ENCODE results near the gene LGALSL.

The LGALSL gene

DNA sequence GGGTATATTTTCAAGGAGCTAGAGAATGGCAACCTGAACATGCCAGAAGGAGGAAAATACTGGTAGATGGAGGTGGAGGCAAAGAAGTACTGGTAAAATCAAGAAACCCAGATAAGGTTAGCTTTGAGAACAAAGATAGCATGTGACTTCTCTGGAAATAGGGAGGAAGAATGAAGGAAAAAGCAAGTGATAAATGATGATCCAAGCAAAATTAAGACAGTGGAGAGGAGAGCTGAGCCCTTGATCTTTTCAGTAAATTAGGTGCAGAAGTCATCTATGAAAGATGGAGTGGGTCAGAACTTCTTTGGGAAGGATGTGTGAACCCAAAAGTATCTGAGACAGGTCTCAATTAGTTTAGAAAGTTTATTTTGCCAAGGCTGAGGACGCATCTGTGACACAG lies 44.5 kb downstream of the LGALSL start:
- DNase-seq (ENCODE audit: low spot score) = no peak

DNA sequence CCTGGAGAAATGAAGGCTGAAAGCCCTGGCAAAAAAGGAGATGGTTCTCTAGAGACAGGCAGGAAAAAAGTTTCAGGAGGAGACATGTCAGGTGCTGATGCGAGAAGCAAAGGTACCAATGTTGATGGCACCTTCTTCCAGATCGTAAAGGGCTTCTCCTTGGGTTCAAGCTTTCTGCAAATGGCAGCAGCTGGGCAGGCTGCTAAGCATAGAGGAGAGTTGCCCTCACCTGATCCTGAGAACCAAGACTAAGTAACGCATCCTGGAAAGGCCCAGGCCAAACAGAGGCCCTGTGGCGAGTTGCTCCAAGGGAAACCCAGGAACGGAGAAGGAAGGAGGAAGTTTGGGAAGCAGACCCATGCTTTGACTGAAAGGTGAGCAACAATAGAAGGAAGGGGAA lies 46.6 kb downstream of the LGALSL start:
- DNase-seq (ENCODE audit: low spot score) = no peak

DNA sequence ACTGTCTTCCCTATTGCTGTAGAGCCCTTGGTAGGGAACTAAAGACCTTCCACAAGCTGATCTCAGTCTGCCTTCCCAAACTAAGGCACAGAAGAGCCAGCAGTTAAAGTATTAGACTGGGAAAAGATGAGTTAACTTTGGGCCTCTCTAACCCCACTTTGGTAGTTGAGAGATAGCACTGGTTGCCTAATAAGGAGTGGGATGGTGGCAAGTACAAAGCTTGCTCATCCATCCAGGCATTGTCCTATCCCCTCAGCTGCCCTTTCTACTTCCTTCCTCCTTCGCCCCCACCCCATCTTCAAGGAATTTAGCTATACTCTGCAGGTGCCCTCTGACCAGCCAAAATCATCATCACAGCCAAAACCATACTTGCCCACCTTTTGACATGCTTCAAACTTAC lies 48.0 kb downstream of the LGALSL start:
- DNase-seq (ENCODE audit: low spot score) = no peak

DNA sequence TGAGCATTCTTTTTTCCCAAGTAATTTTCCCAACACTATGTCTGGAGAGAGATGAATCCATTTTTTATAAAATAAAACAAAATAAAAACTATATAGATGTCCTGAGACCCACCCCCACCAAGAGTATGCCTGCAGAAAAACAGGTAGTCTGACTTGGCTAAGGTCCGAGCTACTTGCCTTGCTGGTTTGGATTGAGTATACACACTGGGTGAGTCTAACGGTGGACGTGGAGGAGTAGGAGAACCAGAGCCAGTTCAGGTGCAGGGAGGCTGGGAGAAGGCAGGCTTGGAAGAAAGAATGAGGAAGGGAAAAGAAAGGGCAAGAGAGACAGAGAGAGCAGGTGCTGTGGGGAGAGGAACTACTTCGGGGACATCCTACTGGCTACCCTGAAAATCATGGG lies 48.9 kb downstream of the LGALSL start:
- DNase-seq (ENCODE audit: low spot score) = no peak

DNA sequence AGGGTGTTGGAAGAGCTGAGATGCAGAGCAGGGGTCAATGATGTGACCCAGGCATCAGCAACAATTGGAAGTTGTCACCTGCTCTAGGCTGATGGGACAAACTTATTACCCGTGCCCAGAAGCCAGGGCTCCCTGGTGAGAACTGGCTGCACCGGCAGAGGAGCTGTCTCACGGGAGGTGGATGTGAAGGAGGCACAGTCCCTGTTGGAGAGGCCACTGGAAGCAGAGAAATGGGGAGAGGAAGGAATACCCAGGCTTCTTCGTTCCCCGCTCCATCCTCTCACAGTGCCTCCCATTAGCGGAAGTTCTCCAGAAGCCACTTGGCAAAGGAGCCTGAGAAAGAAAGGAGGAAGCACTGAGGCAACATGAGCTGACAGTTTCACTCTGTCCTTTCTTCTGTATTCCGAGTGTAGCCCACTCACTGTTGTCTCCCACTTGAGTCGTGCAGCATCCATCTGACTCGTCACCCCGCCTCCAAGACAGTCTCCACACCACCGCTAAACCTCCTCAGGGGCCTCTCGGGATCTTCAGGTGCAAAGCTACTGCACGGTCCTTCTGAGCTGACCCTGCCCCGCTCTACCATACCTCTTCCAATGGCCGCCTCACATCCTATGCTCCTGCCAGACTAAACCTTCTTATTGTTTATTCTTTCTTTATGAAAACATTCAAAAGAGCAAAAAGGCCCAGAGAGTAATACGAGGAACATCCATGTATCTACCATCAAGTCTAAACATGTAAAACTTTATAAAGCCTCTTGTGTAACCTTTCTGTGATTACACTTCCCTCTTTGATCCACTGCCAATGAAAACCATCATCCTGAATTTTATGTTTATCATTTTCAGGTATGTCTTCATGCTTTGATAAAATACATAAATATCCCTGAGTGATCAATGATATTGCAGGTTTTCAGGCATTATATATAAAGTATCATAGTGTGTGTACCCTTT lies 51.1 kb downstream of the LGALSL start:
- DNase-seq (ENCODE audit: low spot score) = no peak

DNA sequence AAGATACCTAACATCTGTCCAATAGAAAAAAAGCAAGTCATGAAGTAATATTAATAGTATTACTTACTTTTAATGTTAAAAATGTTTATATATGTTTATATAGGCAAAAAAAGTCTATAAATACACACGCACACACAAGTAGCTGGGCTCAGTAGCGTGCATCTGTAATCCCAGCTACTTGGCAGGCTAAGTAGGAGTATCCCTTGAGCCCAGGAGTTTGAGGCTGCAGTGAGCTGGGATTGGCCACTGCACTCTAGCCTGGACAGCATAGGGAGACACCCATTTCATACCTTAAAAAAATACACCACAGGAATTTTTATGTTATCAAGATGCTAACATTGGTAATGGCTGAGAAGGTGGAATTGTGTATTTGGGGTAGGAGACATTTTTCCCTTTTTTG lies 52.7 kb downstream of the LGALSL start:
- no peak for DNase-seq (ENCODE audit: low spot score)
